ENCODE measurements around the gene PMS1.
A peak's percentile ranks its signal among the peaks of the same experiment; 100 is the strongest.
"Not testable (repeated sequence)": the region's sequence is repeated elsewhere in the genome, so short reads cannot be mapped to it uniquely, and the experiment has no call there.

The PMS1 gene

DNA sequence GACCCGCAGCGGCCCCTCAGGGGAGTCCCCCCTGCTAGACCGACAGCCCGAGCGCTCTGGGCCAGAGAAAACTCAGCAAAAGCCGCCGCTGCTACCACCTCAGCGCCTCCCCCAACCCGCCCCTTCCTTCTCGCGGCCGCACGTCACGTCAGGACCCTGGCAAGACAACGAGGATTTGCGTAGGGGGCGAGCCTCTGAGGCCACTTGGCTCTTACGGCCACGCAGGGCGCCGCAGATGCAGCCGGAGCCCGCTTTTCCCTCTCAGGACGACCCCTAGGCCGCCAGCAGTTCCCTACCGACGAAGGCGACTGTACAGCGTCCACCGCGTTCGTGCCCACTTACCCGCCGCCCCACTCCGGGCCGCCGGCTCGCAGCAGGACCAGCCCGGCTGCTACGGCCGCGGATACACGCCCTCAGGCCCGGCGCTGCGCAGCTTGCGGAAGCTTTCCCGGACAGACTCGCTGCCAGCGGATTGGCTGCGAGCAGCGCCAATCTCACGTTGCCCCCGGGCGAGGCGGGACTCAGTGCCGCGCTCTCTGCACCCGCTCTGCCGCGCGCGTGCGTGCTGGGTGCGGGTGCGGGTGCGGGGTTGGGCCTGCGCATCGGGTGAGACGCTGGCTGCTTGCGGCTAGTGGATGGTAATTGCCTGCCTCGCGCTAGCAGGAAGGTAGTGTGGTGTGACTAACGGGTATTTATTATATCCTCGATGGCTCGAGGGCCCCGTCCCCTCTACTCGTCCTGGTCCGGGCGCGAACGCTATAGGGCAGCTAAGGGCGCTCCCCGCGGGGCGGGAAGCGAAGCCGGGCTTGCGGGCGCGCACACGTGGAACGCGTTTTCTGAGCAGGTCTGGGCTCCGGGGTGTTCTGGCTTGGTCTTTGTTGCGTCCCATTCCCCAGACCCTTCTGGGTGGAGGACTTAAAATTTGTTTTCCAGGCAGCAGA is at the start of gene PMS1, which contains the start of gene ORMDL1:
TSS of gene PMS1 (plus strand) at position 524 of the 941 bp plus-strand sequence. CDS start 7,360 bp downstream, outside the sequence.
TSS of gene ORMDL1 (minus strand) at position 413 of the 941 bp plus-strand sequence. CDS start 1,744 bp downstream, outside the sequence.
- peak; percentile 74 for DNase-seq

GRCh38 chr2:189751080-189751658 is 33.1 kb upstream of the PMS1 start:
- no peak for DNase-seq

GRCh38 chr2:189756311-189756952 is 27.8 kb upstream of the PMS1 start:
- no peak for DNase-seq

DNA sequence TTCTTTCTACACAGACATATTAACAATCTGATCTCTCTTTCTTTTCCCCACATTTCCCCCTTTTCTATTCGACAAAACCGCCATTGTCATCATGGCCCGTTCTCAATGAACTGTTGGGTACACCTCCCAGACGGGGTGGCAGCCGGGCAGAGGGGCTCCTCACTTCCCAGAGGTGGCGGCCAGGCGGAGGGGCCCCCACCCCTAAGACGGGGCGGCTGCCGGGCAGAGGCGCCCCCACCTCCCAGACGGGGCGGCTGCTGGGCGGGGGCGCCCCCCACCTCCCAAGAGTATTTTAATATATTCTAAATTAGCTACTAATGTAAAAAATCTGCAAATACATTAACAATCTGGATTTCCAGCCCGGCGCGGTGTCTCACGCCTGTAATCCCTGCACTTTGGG is 24.1 kb upstream of the PMS1 start:
- not testable (repeated sequence) for DNase-seq

GRCh38 chr2:189762229-189762550 is 22.1 kb upstream of the PMS1 start:
- no peak for DNase-seq

DNA sequence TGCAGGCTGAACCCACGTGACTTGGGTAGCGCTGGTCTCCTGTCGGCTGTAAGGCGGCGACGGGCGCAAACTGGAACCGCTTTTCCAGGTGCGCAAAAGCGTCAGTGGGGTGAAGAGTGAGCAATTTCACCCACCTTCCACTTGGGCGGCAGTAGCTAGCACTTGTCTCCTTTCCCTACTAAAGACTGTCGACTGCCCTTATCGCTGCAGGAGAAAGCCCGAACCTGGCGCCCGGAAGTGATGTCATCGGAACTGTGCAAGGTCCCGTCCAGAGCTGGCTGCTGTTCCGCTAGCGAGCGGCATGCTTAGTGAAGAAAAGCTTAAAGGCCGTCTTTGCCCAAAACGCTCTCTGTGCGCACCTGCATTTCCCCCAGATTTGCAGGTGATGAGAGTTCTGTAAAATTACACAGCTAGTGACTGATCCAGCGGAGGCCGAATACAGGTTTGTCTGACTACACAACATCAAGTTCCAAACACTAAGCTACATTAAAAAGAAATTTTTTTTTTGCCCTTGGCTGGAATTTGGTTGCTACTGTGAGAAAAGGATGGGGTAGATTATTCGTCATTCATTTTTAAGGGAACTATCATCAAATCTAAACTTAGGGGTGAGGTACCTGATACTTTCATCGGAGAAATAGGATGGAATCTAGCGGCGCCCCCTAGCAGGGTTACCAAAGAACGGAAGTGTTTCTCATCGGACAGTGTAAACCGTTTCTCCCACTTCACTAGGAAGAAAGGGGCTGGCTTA is 21.5 kb upstream of the PMS1 start, which contains the start of gene OSGEPL1:
TSS of gene OSGEPL1 (minus strand) at position 242 of the 748 bp plus-strand sequence. CDS start 1,152 bp downstream, outside the sequence.
- peak; percentile 75 for DNase-seq

GRCh38 chr2:189763908-189764661 is 20.2 kb upstream of the PMS1 start:
- DNase-seq = no peak

- no peak for DNase-seq
Observed at GRCh38 chr2:189770590-189771322, 13.5 kb upstream of the PMS1 start.

- DNase-seq = no peak
Observed at GRCh38 chr2:189772212-189772611, 12.0 kb upstream of the PMS1 start.

GRCh38 chr2:189782221-189782671 is 2.0 kb upstream of the PMS1 start:
- no peak for DNase-seq

GRCh38 chr2:189783451-189783926 is 761 bp upstream of the PMS1 start:
- no peak for DNase-seq

- DNase-seq = no peak
Observed at GRCh38 chr2:189791338-189792042, 7.2 kb downstream of the PMS1 start.

DNA sequence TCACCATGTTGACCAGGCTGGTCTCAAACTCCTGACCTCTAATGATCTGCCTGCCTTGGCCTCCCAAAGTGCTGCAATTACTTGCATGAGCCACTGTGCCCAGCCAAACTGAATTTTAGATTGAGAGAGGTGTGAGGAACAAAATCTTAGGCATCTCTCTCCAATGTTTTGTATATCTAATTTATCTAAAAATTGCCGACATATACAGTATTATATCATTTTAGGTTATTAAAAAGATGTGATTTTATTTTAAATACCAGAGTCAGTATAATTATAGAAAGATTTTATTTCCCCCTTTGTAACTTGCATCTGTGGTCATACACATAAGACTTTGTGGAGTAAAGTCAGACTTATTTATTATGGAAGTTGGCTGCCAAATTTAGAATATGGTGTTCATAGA is 10.1 kb downstream of the PMS1 start:
- DNase-seq = no peak

GRCh38 chr2:189797902-189798301 is 13.7 kb downstream of the PMS1 start:
- DNase-seq = no peak

DNA sequence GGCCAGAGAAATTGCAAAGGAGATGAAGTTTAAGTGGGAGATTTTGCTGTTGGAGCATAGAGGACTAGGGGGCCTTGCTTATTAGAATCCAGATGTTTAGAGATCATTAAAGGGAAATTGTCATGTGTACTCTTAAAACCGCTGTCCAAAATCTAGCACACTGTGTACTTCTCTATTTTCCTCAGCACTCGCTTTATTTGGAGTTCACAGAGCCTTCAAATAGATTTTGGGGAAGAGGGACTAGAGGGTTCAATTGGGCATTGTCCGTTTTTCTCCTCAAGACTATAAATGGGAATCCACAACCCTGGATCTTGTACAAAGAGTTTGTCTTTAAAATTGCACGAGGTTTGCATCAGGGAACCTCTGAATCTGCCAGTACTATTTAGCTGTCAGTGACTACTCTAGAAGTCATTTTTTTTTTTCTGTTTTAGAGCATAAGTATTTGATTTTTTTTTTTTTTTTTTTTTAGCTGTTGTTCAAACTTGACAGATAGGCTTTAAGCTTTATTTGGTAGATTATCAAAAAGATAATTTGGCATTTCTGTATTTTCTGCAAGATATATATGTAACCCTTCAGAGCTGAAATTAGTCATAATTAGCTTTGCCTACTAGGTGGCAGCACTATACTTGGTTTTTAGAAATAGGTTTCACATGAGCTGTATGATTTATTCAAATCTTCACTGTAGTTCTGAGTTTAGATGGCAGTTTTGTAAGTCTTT is 14.2 kb downstream of the PMS1 start:
- no peak for DNase-seq

DNA sequence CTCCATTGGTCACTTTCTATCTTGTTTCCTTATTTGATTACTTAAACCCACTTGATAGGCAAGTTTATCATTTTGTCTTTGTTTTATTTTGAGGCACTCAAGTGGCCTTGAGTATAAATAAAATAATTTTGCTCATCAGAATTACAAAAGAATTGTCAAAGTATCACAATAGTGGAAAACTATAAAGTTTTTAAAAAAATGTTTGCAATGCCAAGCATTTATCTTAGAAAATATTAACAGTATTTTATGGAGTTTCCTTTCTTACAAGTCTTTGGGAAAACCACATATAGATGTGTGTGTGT is 14.7 kb downstream of the PMS1 start:
- no peak for DNase-seq

DNA sequence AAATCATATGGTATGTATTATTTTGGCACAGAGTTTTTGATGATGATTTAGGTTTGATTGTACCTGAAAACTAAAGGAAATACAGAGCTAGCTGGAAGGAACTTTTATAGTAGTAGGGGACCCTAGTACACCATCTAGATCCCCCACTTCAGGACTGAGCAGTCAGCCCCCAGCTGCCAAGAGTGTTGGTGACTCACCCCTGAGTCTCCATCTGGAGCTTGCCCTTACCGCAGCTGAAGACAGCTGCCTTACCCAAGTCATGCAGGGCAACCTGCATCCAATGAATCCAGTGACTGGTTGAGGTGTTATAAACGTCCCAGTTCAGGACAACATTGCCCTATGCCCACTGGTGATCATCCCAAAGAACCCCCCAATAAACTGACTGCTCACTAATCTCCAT is 15.3 kb downstream of the PMS1 start:
- DNase-seq = no peak

DNA sequence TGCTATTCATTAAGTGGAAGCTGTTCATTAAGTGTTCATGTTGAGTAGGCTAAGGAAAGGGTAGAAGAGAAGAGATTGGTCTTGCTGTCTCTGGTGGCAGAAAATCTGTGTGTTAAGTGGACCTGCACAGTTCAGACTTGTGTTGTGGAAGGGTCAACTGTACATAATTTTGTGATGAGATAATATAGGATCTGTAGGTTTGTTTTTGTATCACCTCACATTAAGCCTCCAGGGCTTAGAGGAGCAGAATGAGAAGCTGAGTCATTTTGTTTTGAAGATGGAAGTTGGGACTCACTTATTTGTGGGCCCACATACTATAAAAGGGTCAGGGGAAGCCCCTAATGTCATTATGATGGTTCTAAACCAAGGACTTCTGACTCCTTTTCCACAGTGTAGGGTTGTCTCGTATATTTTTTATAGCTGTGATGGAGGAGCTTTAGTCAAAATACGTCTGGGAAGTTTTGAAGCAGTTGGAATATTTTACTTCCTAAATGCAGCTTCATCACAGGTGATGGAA is 18.2 kb downstream of the PMS1 start:
- no peak for DNase-seq

DNA sequence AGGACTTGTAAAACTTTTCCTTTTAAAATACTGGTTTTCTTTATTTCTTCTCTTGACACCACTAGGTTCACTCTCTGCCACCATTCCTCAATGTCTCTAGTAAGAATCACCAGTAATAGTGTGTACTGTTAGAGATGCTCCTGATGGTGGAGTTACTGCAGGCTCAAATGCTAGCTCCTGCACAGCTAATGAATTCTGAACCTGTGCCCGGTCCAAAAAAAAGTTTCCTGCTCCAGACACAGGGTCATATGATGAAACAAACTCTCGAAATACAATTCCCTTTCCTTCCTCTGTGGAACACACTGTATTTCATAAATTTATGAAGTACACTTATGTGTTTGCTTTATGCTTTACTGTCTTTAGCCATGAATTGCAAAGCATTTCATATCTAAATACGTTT is 19.2 kb downstream of the PMS1 start:
- no peak for DNase-seq
